ENCODE data around the gene MYO5A. TPM values are rescaled to one million over a fixed set of nuclear protein-coding genes. Genes with fewer than 3 reads are reported as not detected.

Gene MYO5A
- total RNA-seq, 1 donor from 2014 or later: 15.7 TPM

GRCh38 chr15:52382647-52383046 is 146.0 kb downstream of the MYO5A start:
- H3K4me3 ChIP-seq (ENCODE audit: low read depth, low read length): no peak overlapping the region
- no peak for TF ChIP-seq CTCF (conservative IDR thresholded peaks at IDR 0.05; ENCODE audit: low read depth, low read length)
- DNase-seq (ENCODE audit: low read depth): no peak

- no peak overlapping the region for H3K4me3 ChIP-seq (ENCODE audit: low read depth, low read length)
- no peak for DNase-seq (ENCODE audit: low read depth)
- no peak for TF ChIP-seq CTCF (conservative IDR thresholded peaks at IDR 0.05; ENCODE audit: low read depth, low read length)
Observed at GRCh38 chr15:52379395-52380106, 149.1 kb downstream of the MYO5A start.

GRCh38 chr15:52378746-52379394 is 149.8 kb downstream of the MYO5A start:
- no peak for DNase-seq (ENCODE audit: low read depth)
- H3K4me3 ChIP-seq (ENCODE audit: low read depth, low read length): no peak overlapping the region
- no peak for TF ChIP-seq CTCF (conservative IDR thresholded peaks at IDR 0.05; ENCODE audit: low read depth, low read length)

- no peak for DNase-seq (ENCODE audit: low read depth)
- H3K4me3 ChIP-seq (ENCODE audit: low read depth, low read length): no peak overlapping the region
- no peak for TF ChIP-seq CTCF (conservative IDR thresholded peaks at IDR 0.05; ENCODE audit: low read depth, low read length)
Observed at GRCh38 chr15:52370010-52370409, 158.7 kb downstream of the MYO5A start.

- no peak overlapping the region for H3K4me3 ChIP-seq (ENCODE audit: low read depth, low read length)
- DNase-seq (ENCODE audit: low read depth): no peak
- TF ChIP-seq CTCF (conservative IDR thresholded peaks at IDR 0.05; ENCODE audit: low read depth, low read length): no peak
Observed at GRCh38 chr15:52369455-52369854, 159.2 kb downstream of the MYO5A start.

- DNase-seq (ENCODE audit: low read depth): no peak
- no peak for TF ChIP-seq CTCF (conservative IDR thresholded peaks at IDR 0.05; ENCODE audit: low read depth, low read length)
- H3K4me3 ChIP-seq (ENCODE audit: low read depth, low read length): no peak overlapping the region
Observed at GRCh38 chr15:52369030-52369429, 159.7 kb downstream of the MYO5A start.

- no peak for TF ChIP-seq CTCF (conservative IDR thresholded peaks at IDR 0.05; ENCODE audit: low read depth, low read length)
- no peak for DNase-seq (ENCODE audit: low read depth)
- no peak overlapping the region for H3K4me3 ChIP-seq (ENCODE audit: low read depth, low read length)
Observed at GRCh38 chr15:52368402-52368801, 160.3 kb downstream of the MYO5A start.
